Activated CD8-positive, alpha-beta memory T cell treated with anti-CD3 and anti-CD28 coated beads, Interleukin-2, amount 50 U/mL, for 48 hours (primary cell): Measurements from ENCODE around the gene LARP1B.
"Not testable (repeated sequence)": the region's sequence is repeated elsewhere in the genome, so short reads cannot be mapped to it uniquely, and the experiment has no call there.

ENCODE experiments used
- DNase-seq: peaks from one replicate; pipeline ENCODE4 v3.0.0-alpha.2; 2020

LARP1B gene

GRCh38 chr4:128228845-128229795 lies 168.0 kb downstream of the LARP1B start:
- DNase-seq: no peak

GRCh38 chr4:128232719-128233118 lies 171.6 kb downstream of the LARP1B start:
- DNase-seq: no peak

- DNase-seq: no peak
Measured at GRCh38 chr4:128234836-128235235, 173.7 kb downstream of the LARP1B start.

- no peak for DNase-seq
Measured at GRCh38 chr4:128241019-128241418, 179.9 kb downstream of the LARP1B start.

- no peak for DNase-seq
Measured at GRCh38 chr4:128241425-128241913, 180.4 kb downstream of the LARP1B start.

GRCh38 chr4:128241981-128242380 lies 180.9 kb downstream of the LARP1B start:
- DNase-seq: no peak

GRCh38 chr4:128242601-128243000 lies 181.5 kb downstream of the LARP1B start:
- DNase-seq: no peak

- no peak for DNase-seq
Measured at GRCh38 chr4:128244379-128244778, 183.3 kb downstream of the LARP1B start.

- DNase-seq: not testable (repeated sequence)
Measured at GRCh38 chr4:128245391-128245790, 184.3 kb downstream of the LARP1B start.

- DNase-seq: no peak
Measured at GRCh38 chr4:128247906-128248305, 186.8 kb downstream of the LARP1B start.

- no peak for DNase-seq
Measured at GRCh38 chr4:128249787-128250668, 188.9 kb downstream of the LARP1B start.

GRCh38 chr4:128255906-128256305 lies 194.8 kb downstream of the LARP1B start:
- DNase-seq: no peak

- DNase-seq: no peak
Measured at GRCh38 chr4:128256539-128256938, 195.4 kb downstream of the LARP1B start.

GRCh38 chr4:128258166-128258565 lies 197.1 kb downstream of the LARP1B start:
- DNase-seq: not testable (repeated sequence)

GRCh38 chr4:128259889-128260288 lies 198.8 kb downstream of the LARP1B start:
- not testable (repeated sequence) for DNase-seq
